Coronary artery (tissue), 2 donors: ENCODE results near the gene RBMS1.
A peak's percentile ranks its signal among the peaks of the same experiment; 100 is the strongest.

Experiments used
- DNase-seq: peaks from one replicate; pipeline ENCODE4 v3.0.0-alpha.2; 2017; ENCODE audit warnings: low spot score
- H3K27ac ChIP-seq, 2 donors: fragments of 200-600 bp; sonication (generic); one replicate each; pipeline ENCODE4 v1.5.1; 2016 to 2019
- H3K4me3 ChIP-seq: fragments of 200-600 bp; sonication (generic); 2 replicates; pipeline ENCODE4 v1.5.1; 2016; ENCODE audit warnings: mild to moderate bottlenecking, moderate library complexity
- CTCF ChIP-seq: fragments of 200-600 bp; sonication (generic); IDR thresholded peaks from one replicate; pipeline ENCODE4 v1.5.1; 2019; ENCODE audit warnings: antibody characterized with exemption

Gene RBMS1

DNA sequence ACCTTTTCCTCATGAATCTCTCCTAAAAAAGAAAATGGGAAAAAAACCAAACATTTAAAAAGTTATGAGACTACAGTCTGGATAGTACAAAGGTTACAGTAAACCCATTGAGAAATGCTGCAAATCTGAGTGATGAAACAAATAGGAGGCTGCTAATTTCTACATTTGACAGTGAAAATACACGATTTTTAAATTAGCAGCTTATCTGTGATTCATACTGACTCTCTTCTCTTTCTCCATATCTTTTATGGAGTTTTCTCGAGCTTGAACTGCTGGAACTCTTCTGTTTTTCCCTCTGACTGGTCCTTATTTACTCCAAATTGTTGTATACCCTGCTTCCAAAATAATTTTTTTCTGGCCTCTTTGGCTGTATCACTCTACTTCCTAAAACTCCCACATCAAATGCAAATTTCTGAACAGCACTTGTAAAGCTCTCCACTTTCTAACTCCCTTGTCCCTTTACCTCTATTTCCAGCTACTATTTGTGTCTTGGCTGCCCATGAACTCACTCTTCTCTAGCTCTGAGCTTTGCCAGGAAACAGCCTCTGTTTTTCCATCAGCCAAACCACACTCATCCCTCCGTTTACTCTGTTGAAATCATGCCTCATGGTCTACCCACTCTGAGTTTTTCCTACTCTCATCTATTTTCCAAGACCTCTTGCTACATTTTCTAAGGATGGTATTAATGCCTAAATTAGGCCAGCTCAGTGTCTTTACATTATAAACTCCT, 73.7 kb downstream of the RBMS1 start:
- DNase-seq, result no peak
- TF ChIP-seq CTCF, result no peak
- Histone ChIP-seq H3K4me3 (no peak overlapping the region), H3K27ac (peak overlapping the region in 1 of 2 donors; percentile 67)

- TF ChIP-seq CTCF, result no peak
- DNase-seq, result no peak
- no peak overlapping the region for H3K27ac ChIP-seq
- no peak overlapping the region for H3K4me3 ChIP-seq
Observed at GRCh38 chr2:160418853-160419252, 74.8 kb downstream of the RBMS1 start.

DNA sequence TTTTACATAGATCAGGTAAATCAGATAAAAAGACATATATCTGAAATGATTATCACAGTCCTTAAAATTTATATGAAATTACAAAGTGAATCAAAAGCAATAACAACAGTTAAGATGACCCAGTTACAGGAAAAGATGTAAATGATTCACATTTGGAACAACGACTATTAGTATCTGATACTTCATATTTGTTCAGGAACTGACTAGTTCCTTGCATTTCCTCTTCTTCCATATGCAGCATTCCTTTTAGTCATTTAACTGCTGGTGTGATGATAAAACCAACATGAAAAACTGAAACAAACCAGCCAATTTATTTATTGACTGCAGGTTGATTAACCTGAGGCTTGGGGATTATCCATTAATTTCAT, 75.2 kb downstream of the RBMS1 start:
- no peak for DNase-seq
- Histone ChIP-seq H3K27ac (no peak overlapping the region), H3K4me3 (no peak overlapping the region)
- no peak for TF ChIP-seq CTCF

- peak overlapping the region in 1 of 2 donors; percentile 9 for H3K27ac ChIP-seq
- no peak for DNase-seq
- no peak for TF ChIP-seq CTCF
- H3K4me3 ChIP-seq, result no peak overlapping the region
Observed at GRCh38 chr2:160417745-160418397, 75.7 kb downstream of the RBMS1 start.

DNA sequence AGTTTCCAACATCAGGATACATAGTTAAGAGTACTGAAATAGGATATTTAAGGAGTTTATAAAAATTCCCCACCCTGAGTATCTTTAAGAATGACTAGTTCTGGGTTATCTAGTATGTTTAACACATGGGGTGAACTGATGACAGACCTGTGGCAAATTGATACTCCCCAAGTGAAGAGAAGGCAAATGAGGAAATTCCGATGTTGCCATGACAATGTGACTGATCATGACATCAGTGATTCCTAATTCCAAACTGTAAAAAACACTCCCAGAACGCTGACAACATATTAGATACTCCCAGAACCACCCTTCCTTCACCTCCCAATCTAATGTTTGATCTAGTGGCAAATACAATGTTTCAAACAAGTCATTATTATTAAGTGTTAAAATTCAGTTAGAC, 77.6 kb downstream of the RBMS1 start:
- no peak overlapping the region for H3K27ac ChIP-seq
- TF ChIP-seq CTCF, result no peak

DNA sequence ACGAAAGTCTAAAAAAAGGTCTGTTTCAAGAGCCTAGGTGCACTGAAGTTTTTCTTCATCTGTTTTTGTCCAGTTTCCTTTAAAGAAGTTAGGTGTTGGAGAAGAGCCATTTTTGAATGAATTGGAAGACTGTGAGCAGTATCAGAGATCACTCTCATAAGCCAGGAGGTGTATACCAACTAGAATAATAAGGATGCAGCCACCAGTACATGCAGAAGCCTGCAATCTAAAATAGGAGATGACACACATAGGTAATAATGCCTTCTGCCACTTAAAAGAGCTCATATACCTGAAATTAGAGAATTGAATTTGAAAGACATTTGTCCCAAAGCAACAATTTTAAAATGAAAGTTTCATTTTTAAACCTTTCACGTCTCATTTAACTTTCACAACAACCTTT, 81.7 kb downstream of the RBMS1 start:
- no peak for TF ChIP-seq CTCF
- Histone ChIP-seq H3K27ac (no peak overlapping the region), H3K4me3 (no peak overlapping the region)
- no peak for DNase-seq

More for the DNA sequence above, 77.6 kb downstream of the RBMS1 start:
- H3K4me3 ChIP-seq, result no peak overlapping the region
- no peak for DNase-seq

DNA sequence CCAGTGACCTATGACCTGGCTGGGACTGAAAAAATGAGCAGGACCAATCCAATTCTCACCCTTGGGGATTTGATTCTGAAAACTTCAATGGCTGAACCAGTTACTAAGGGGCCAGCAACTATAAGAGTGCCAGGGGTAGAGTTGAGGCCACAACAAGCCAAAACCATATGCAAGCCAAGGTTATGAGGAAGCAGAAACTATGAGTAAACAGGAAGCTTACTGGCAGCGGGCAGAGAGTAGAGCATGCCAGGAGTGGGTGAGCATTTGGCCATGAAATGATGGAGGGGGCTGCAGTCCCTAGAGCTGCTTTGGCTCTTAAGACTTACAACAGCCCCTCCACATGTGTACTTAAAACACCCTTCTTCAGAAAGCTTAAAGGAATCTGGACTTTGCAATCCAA, 82.4 kb downstream of the RBMS1 start:
- peak overlapping the region in 1 of 2 donors; percentile 68 for H3K27ac ChIP-seq
- no peak overlapping the region for H3K4me3 ChIP-seq
- no peak for DNase-seq
- no peak for TF ChIP-seq CTCF
